GM23338 (cell line): ENCODE data around the gene GAS2. TPM values are rescaled to one million over a fixed set of nuclear protein-coding genes. Genes with fewer than 3 reads are reported as not detected.

Experiments used
- ATAC-seq: fragments of 200-7000 bp; cut with Tn5 transposase; 3 replicates; pipeline ENCODE4 v1.9.1; 2020
- DNase-seq: peaks from one replicate; pipeline ENCODE4 v3.0.0-alpha.2; 2015; ENCODE audit warnings: low spot score
- H2AFZ ChIP-seq: fragments of 200-600 bp; sonication (generic); 2 replicates; pipeline ENCODE4 v1.8.0; 2016; ENCODE audit warnings: antibody characterized with exemption, mild to moderate bottlenecking, moderate library complexity
- H3F3A ChIP-seq: fragments of 200-600 bp; sonication (generic); replicated peaks from 2 replicates; pipeline ENCODE4 v1.8.0; 2017; ENCODE audit warnings: antibody characterized with exemption, mixed run types, low read depth
- H3K27ac ChIP-seq: fragments of 200-600 bp; sonication (generic); 2 replicates; pipeline ENCODE4 v1.6.1; 2016; ENCODE audit warnings: low read depth
- H3K27me3 ChIP-seq: fragments of 200-600 bp; sonication (generic); 2 replicates; pipeline ENCODE4 v1.8.0; 2016; ENCODE audit warnings: mild to moderate bottlenecking, mixed run types, moderate library complexity; ENCODE audit not compliant: insufficient read depth
- H3K36me3 ChIP-seq: fragments of 200-600 bp; sonication (generic); 2 replicates; pipeline ENCODE4 v1.8.0; 2016; ENCODE audit warnings: mild to moderate bottlenecking; ENCODE audit not compliant: insufficient read depth
- H3K4me1 ChIP-seq: fragments of 200-600 bp; sonication (generic); 2 replicates; pipeline ENCODE4 v1.8.0; 2016; ENCODE audit warnings: mild to moderate bottlenecking, moderate library complexity; ENCODE audit not compliant: insufficient read depth
- H3K4me2 ChIP-seq: fragments of 200-600 bp; sonication (generic); 2 replicates; pipeline ENCODE4 v1.7.1; 2017; ENCODE audit warnings: mixed run types
- H3K4me3 ChIP-seq: fragments of 200-600 bp; sonication (generic); 2 replicates; pipeline ENCODE4 v1.6.1; 2016; ENCODE audit warnings: mixed run types
- H3K79me2 ChIP-seq: fragments of 200-600 bp; sonication (generic); replicated peaks from 2 replicates; pipeline ENCODE4 v1.8.0; 2017; ENCODE audit warnings: mild to moderate bottlenecking; ENCODE audit not compliant: insufficient read depth
- H3K9me2 ChIP-seq: fragments of 200-600 bp; sonication (generic); 2 replicates; pipeline ENCODE4 v1.8.0; 2017; ENCODE audit not compliant: insufficient read depth
- H4K20me1 ChIP-seq: fragments of 200-600 bp; sonication (generic); replicated peaks from 2 replicates; pipeline ENCODE4 v1.8.0; 2017; ENCODE audit warnings: mild to moderate bottlenecking; ENCODE audit not compliant: insufficient read depth
- H3K27ac Mint-ChIP-seq: 2 replicates; pipeline ENCODE4 v1.8.0; 2020; ENCODE audit warnings: inconsistent platforms, mild to moderate bottlenecking, moderate library complexity, mixed read lengths
- H3K27me3 Mint-ChIP-seq: 3 replicates; pipeline ENCODE4 v1.8.0; 2022; ENCODE audit warnings: low read depth, mild to moderate bottlenecking, moderate library complexity, mixed read lengths, inconsistent platforms; ENCODE audit not compliant: insufficient read depth, poor library complexity
- H3K36me3 Mint-ChIP-seq: 3 replicates; pipeline ENCODE4 v1.8.0; 2021; ENCODE audit warnings: low read depth, mild to moderate bottlenecking, inconsistent platforms, moderate library complexity, mixed read lengths
- H3K4me1 Mint-ChIP-seq: 3 replicates; pipeline ENCODE4 v1.8.0; 2020; ENCODE audit warnings: mild to moderate bottlenecking, inconsistent platforms, mixed read lengths
- H3K4me3 Mint-ChIP-seq: 3 replicates; pipeline ENCODE4 v1.8.0; 2021; ENCODE audit warnings: moderate library complexity, mild to moderate bottlenecking, inconsistent platforms, mixed read lengths
- H3K9me3 Mint-ChIP-seq: 3 replicates; pipeline ENCODE4 v1.8.0; 2020; ENCODE audit warnings: moderate library complexity, mild to moderate bottlenecking, inconsistent platforms, mixed read lengths
- CREB1 ChIP-seq: fragments of 250-450 bp; sonication (Bioruptor Pico); IDR thresholded peaks from 2 replicates; pipeline ENCODE4 v1.5.0; 2020; ENCODE audit warnings: low read depth, mild to moderate bottlenecking, moderate library complexity
- CTCF ChIP-seq, 2 experiments: fragments of 200-600 bp in 1 of 2; sonication (generic) in 1 of 2; conservative IDR thresholded peaks; 2 replicates each; pipeline versions ENCODE4 v1.5.1 to v1.6.1; 2016 to 2017; ENCODE audit warnings: antibody characterized with exemption in 2 of 2, low read depth in 2 of 2, mild to moderate bottlenecking in 2 of 2, moderate library complexity in 1 of 2
- EZH2 ChIP-seq: fragments of 200-600 bp; sonication (generic); IDR thresholded peaks from one replicate; pipeline ENCODE4 v1.8.0; 2017; ENCODE audit warnings: antibody characterized with exemption, mild to moderate bottlenecking, low read depth; ENCODE audit not compliant: unreplicated experiment
- EZH2phosphoT487 ChIP-seq: fragments of 200-600 bp; sonication (generic); IDR thresholded peaks from one replicate; pipeline ENCODE4 v1.8.1; 2018; ENCODE audit warnings: antibody characterized with exemption; ENCODE audit not compliant: unreplicated experiment
- JUNB ChIP-seq: IDR thresholded peaks from one replicate; pipeline ENCODE4 v1.6.1; 2016; ENCODE audit warnings: antibody characterized with exemption; ENCODE audit not compliant: unreplicated experiment
- NANOG ChIP-seq: IDR thresholded peaks from 2 replicates; pipeline ENCODE4 v1.6.1; 2016; ENCODE audit warnings: antibody characterized with exemption, borderline replicate concordance
- POLR2AphosphoS5 ChIP-seq: IDR thresholded peaks from 2 replicates; pipeline ENCODE4 v1.6.1; 2016; ENCODE audit warnings: antibody characterized with exemption, low read depth
- REST ChIP-seq: IDR thresholded peaks from one replicate; pipeline ENCODE4 v1.6.1; 2018; ENCODE audit warnings: antibody characterized with exemption; ENCODE audit not compliant: unreplicated experiment
- STAT1 ChIP-seq: IDR thresholded peaks from one replicate; pipeline ENCODE4 v1.6.1; 2016; ENCODE audit warnings: antibody characterized with exemption; ENCODE audit not compliant: unreplicated experiment
- ZNF331 ChIP-seq: fragments of 250-450 bp; sonication (Bioruptor Pico); IDR thresholded peaks from 2 replicates; pipeline ENCODE4 v1.5.0; 2020; ENCODE audit warnings: low read depth, mild to moderate bottlenecking, moderate library complexity
- ZNF462 ChIP-seq: fragments of 250-450 bp; sonication (Bioruptor Pico); IDR thresholded peaks from 2 replicates; pipeline ENCODE4 v1.5.0; 2020; ENCODE audit warnings: mild to moderate bottlenecking, moderate library complexity
- polyA plus RNA-seq: library from polyadenylated mRNA; unstranded; fragments of >200 nt; fragmentation: Nextera tagmentation; extraction: Ambion mirVana; gene quantifications from 2 replicates; pipeline ENCODE4 v1.2.1, GENCODE V29; 2016
- total RNA-seq: library from RNA; depleted of rRNA; stranded (reverse); fragments of >200 nt; shearing (Covaris generic); gene quantifications from 2 replicates; pipeline ENCODE4 v1.2.3, GENCODE V29; 2014

GAS2 gene
- total and polyA plus RNA-seq, 2 experiments from 2014 or later, result 2.6 to 6.7 TPM

- no peak for DNase-seq
- Histone ChIP-seq H3K79me2 (no peaks in the 10 kb centered on the region), H3K4me3 (no peak overlapping the region), H3K9me2 (peaks cover 9% of the 10 kb centered on the region; the same call in 1 of the 2 replicates), H3K27me3 (no peaks in the 10 kb centered on the region), H3F3A (no peaks in the 10 kb centered on the region), H3K4me2 (no peak overlapping the region), H3K36me3 (no peaks in the 10 kb centered on the region), H4K20me1 (no peaks in the 10 kb centered on the region), H3K27ac (no peak overlapping the region), H3K4me1 (no peaks in the 10 kb centered on the region), H2AFZ (no peak overlapping the region)
- Mint-ChIP-seq H3K4me3 (no peak overlapping the region), H3K27me3 (no peaks in the 10 kb centered on the region), H3K36me3 (0 out of 3 replicates have a peak, but pooled peaks cover 7% of the 10 kb centered on the region), H3K9me3 (peaks cover 16% of the 10 kb centered on the region; the same call in 2 of the 3 replicates), H3K4me1 (no peaks in the 10 kb centered on the region), H3K27ac (no peak overlapping the region)
- no peak for ATAC-seq
- TF ChIP-seq ZNF331 (CRISPR knock-in tag), result no peak
Measured at GRCh38 chr11:22846726-22847125, 180.3 kb downstream of the GAS2 start.

- no peak overlapping the region for H3K27ac ChIP-seq
- no peak overlapping the region for H2AFZ ChIP-seq
- H3K36me3 ChIP-seq, result no peaks in the 10 kb centered on the region
- H3K4me3 Mint-ChIP-seq, result no peak overlapping the region
- DNase-seq (no peak), ATAC-seq (no peak)
- H3K4me1 ChIP-seq, result no peaks in the 10 kb centered on the region
- H3F3A ChIP-seq, result no peaks in the 10 kb centered on the region
- no peaks in the 10 kb centered on the region for H3K79me2 ChIP-seq
- H4K20me1 ChIP-seq, result no peaks in the 10 kb centered on the region
- H3K9me3 Mint-ChIP-seq, result peaks cover 11% of the 10 kb centered on the region; the same call in 2 of the 3 replicates
- no peaks in the 10 kb centered on the region for H3K27me3 Mint-ChIP-seq
- H3K27me3 ChIP-seq, result no peaks in the 10 kb centered on the region
- H3K4me3 ChIP-seq, result no peak overlapping the region
- no peaks in the 10 kb centered on the region for H3K9me2 ChIP-seq
- H3K4me2 ChIP-seq, result no peak overlapping the region
- H3K4me1 Mint-ChIP-seq, result no peaks in the 10 kb centered on the region
- 0 out of 3 replicates have a peak, but pooled peaks cover 7% of the 10 kb centered on the region for H3K36me3 Mint-ChIP-seq
- no peak overlapping the region for H3K27ac Mint-ChIP-seq
- TF ChIP-seq CREB1 (CRISPR knock-in tag), result no peak
- TF ChIP-seq JUNB, result no peak
- no peak for TF ChIP-seq STAT1
- no peak for TF ChIP-seq POLR2AphosphoS5
- no peak for TF ChIP-seq REST
- no peak for TF ChIP-seq CTCF (conservative IDR thresholded peaks at IDR 0.05; ENCODE audit: low read depth in 2 of 2)
- TF ChIP-seq ZNF462 (CRISPR knock-in tag), result no peak
- no peak for TF ChIP-seq ZNF331 (CRISPR knock-in tag)
- TF ChIP-seq NANOG, result no peak
- TF ChIP-seq EZH2, result no peak
- TF ChIP-seq EZH2phosphoT487, result no peak
Measured at GRCh38 chr11:22851477-22851876, 185.1 kb downstream of the GAS2 start.
